Stimulated activated effector memory CD8-positive, alpha-beta T cell treated with anti-CD3 and anti-CD28 coated beads, Interleukin-12 subunit alpha, Interleukin-12 subunit beta, amount 100 ng/mL, for 72 hours (primary cell): Measurements from ENCODE around the gene KATNIP.

ENCODE experiments used
- ATAC-seq: fragments of 150-1000 bp; cut with Tn5 transposase; 2 replicates; pipeline ENCODE4 v1.10.0; 2021
- DNase-seq, 2 donors: peaks; one replicate each; pipeline ENCODE4 v3.0.0; 2021 to 2022; ENCODE audit warnings: low spot score in 2 of 2
- H3K27ac Mint-ChIP-seq: one replicate; pipeline ENCODE4 v1.8.0; 2022; ENCODE audit warnings: mild to moderate bottlenecking, mixed read lengths
- H3K36me3 Mint-ChIP-seq: one replicate; pipeline ENCODE4 v1.8.0; 2022; ENCODE audit warnings: mild to moderate bottlenecking, mixed read lengths
- H3K4me1 Mint-ChIP-seq: one replicate; pipeline ENCODE4 v1.8.0; 2022; ENCODE audit warnings: mixed read lengths
- H3K4me3 Mint-ChIP-seq: one replicate; pipeline ENCODE4 v1.8.0; 2022; ENCODE audit warnings: mild to moderate bottlenecking, mixed read lengths
- H3K9me3 Mint-ChIP-seq: one replicate; pipeline ENCODE4 v1.8.0; 2022; ENCODE audit warnings: mixed read lengths

Gene KATNIP

DNA sequence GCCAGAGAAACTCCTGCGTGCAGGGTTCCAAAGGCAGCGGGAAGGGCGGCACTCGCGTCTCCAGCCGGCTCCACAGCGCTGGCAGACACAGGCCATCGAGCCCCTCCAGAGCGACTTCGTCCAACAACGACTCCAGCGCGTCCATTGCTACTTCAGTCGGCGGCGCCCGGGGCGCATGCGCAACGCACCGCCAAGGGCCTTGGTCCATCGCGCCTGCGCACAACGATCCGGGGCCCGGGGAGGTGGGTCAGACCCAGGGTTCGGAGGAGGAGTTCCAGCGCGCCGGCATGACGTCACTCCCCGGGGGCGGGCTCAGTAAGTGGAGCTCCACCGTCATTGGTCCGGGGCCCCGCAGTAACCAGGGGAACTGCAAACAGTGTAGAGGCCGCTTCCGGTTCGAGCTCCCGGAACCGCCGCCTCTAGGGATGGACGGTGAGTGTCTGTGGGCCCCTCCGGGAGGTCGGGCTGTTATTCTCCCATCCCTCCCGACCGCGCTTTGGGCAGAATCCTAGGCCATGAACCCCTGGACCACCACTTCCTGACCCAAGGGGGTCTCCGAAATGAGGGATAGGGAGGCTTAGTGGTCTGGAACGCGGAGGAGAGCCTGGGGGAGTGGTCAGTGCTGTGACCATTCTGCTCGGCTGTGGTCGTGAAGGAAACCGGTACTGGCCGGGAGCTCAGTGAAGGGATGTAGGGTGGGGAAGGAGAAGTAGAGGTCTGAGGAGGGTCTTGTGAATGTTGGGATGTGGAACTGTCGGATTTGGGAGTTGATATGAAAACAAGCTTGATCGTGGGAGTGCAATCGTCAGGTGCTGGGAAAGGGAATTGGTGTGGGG, at the start of gene KATNIP, which contains the start of gene GTF3C1:
Gene KATNIP (plus strand): TSS at position 399 of the 836 bp plus-strand sequence. CDS start 27 bp downstream, at position 426.
Gene GTF3C1 (minus strand): TSS at position 168 of the 836 bp plus-strand sequence. CDS start 23 bp downstream, at position 145.
- H3K4me3 Mint-ChIP-seq = peak within 1 kb of the TSS; percentile 98
- peaks cover 50% of the 10 kb centered on the region for H3K4me1 Mint-ChIP-seq
- H3K27ac Mint-ChIP-seq = peak within 1 kb of the TSS; percentile 100
- H3K9me3 Mint-ChIP-seq = no peaks in the 10 kb centered on the region
- ATAC-seq (peak; percentile 97), DNase-seq (peak; percentile 100)
- H3K36me3 Mint-ChIP-seq = peaks cover 20% of the 10 kb centered on the region

GRCh38 chr16:27500801-27501200, 49.1 kb upstream of the KATNIP start:
- peaks cover 95% of the 10 kb centered on the region for H3K36me3 Mint-ChIP-seq
- H3K4me3 Mint-ChIP-seq = no peak overlapping the region
- DNase-seq (no peak), ATAC-seq (no peak)
- H3K27ac Mint-ChIP-seq = no peak overlapping the region
- no peaks in the 10 kb centered on the region for H3K9me3 Mint-ChIP-seq
- peaks cover 15% of the 10 kb centered on the region for H3K4me1 Mint-ChIP-seq

DNA sequence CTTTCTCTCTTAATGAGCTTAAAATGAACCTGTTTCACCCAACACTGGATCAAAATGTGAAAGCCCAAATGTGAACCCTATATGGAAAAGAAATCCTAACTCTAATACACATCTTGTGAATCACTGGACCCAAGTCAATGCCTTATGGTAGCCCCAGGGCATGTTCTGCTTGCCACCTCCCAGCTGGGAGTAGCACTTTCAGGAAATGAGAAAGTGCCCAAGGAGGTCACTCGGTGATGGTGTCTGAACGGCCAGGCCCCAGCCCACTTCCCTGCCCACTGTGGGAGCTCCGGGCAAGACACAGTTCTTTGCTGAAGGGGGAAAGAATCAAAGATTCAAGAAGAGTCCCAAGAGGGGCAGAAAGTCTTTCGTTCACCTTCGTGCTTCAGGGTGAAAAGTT, 46.3 kb upstream of the KATNIP start:
- no peak for ATAC-seq
- H3K4me3 Mint-ChIP-seq = no peak overlapping the region
- peaks cover 3% of the 10 kb centered on the region for H3K4me1 Mint-ChIP-seq
- peaks cover 97% of the 10 kb centered on the region for H3K36me3 Mint-ChIP-seq
- H3K9me3 Mint-ChIP-seq = no peaks in the 10 kb centered on the region
- H3K27ac Mint-ChIP-seq = no peak overlapping the region
- no peak for DNase-seq

DNA sequence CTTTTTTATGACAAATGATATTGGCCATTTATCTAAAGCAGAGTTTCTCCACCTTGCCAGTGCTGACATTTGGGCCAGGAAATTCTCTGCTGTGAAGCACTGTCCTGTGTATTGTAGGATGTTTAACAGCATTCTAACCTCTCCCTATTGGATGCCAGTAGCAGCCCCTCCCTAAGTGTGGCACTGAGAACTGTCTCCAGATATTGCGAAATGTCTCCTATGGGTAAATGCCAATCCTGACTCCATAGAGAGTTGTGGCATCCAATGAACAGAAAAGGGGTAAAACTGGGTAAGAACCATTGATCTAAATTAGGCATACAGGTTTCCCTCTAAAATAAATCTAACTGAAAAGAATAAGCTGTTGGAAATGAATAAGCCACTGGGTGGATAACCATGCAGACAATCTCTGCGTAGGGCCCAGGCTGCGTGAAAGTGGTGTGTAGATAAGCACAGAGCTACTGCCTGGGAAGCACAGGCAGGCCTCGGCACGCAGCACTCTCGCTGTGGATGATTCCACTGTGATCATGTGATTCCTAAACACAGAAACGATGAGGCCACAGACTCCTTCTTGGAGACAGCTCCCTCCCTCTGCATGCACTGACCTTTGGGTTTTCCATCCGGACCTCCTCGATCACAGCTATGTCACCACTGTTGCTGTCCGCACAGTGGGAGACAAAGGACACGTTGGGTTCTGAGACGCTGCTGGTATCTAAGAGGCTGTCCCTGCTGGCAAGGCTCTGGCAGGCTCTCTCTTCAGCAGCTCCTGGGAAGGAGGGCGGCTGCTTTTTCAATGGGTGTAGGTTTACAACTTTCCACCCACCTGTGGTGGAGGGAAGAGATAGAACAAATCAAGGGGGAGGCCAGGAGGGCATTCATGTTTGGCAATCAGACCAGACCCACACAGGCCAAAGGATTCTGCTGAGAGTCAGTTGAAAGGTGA, 44.4 kb upstream of the KATNIP start:
- no peak for DNase-seq
- Mint-ChIP-seq H3K27ac (peak overlapping the region; percentile 14), H3K4me3 (no peak overlapping the region), H3K4me1 (no peaks in the 10 kb centered on the region), H3K9me3 (no peaks in the 10 kb centered on the region), H3K36me3 (peaks cover 96% of the 10 kb centered on the region)
- no peak for ATAC-seq

DNA sequence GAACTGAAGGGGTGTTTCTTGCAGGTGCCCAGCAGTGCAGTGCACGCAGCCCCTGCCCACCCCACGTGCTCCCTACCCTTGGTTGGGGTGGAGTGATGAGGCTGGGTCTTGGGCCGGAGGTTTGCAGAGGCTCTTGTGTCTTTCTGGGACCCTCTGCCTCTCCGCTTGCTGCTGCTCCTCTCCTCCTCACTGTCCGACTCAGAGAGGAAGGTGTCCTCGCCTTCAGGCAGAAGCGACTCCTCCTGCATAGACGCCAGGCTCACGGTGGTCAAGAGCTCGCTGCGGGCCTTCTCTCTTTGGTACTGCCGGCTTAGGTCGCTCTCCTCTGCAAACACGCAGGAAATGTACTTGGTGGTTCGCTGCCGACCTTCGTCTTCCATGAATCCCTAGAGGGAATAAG, 43.2 kb upstream of the KATNIP start:
- no peak for DNase-seq
- H3K36me3 Mint-ChIP-seq = peaks cover 96% of the 10 kb centered on the region
- no peak overlapping the region for H3K4me3 Mint-ChIP-seq
- no peaks in the 10 kb centered on the region for H3K9me3 Mint-ChIP-seq
- no peaks in the 10 kb centered on the region for H3K4me1 Mint-ChIP-seq
- peak overlapping the region; percentile 29 for H3K27ac Mint-ChIP-seq
- no peak for ATAC-seq

DNA sequence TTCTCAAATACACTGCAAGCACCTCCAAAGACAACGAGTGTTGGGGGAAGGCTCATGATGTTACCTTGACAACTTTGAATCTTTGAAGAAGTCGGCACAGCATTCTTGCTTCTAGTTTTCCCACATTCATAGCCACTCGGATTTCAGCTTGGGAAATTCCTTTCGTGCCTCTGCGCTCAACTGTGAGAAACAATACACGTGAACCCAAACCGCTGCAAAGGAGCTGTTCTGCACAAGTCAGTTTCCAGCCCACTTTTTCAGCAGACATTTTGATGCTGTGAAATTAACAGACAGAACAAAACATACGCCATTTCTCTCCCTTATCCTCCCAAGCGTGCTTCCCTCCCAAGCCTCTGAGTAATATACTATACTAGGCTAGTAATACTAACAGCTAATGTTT, 41.5 kb upstream of the KATNIP start:
- Mint-ChIP-seq H3K9me3 (no peaks in the 10 kb centered on the region), H3K36me3 (peaks cover 81% of the 10 kb centered on the region), H3K4me3 (no peak overlapping the region), H3K4me1 (no peaks in the 10 kb centered on the region), H3K27ac (no peak overlapping the region)
- DNase-seq (no peak), ATAC-seq (no peak)

GRCh38 chr16:27511657-27512448, 38.1 kb upstream of the KATNIP start:
- H3K4me3 Mint-ChIP-seq = no peak overlapping the region
- H3K27ac Mint-ChIP-seq = peak overlapping the region; percentile 34
- peaks cover 5% of the 10 kb centered on the region for H3K4me1 Mint-ChIP-seq
- H3K36me3 Mint-ChIP-seq = peaks cover 65% of the 10 kb centered on the region
- DNase-seq (no peak), ATAC-seq (no peak)
- no peaks in the 10 kb centered on the region for H3K9me3 Mint-ChIP-seq

- Mint-ChIP-seq H3K36me3 (peaks cover 43% of the 10 kb centered on the region), H3K4me1 (peaks cover 5% of the 10 kb centered on the region), H3K4me3 (no peak overlapping the region), H3K9me3 (no peaks in the 10 kb centered on the region), H3K27ac (peak overlapping the region; percentile 81)
- DNase-seq = no peak
- no peak for ATAC-seq
Observed at GRCh38 chr16:27514806-27515205, 35.1 kb upstream of the KATNIP start.

DNA sequence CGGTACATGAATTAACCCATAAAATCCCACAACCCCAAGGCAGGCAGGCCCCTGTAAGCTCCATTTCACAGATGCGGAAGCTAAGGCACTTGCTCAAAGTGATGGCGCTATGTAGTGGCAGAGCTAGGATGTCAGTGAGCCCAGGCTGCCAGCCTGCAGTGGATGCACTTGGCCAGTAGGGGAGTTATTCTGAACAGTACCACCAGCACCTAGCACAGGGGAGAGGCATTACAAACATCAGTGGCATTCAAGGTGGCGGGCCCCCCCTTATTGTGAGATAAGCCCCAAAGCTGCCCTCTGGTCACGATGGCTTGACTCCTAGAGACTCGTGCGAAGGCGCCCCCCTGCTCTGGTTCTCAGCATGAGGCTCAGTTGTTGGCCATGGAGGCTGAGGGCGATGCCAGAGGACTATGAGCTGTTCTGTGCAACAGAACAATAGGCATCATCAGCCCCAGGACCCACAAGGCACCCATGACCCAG, 34.0 kb upstream of the KATNIP start:
- H3K27ac Mint-ChIP-seq = peak overlapping the region; percentile 81

GRCh38 chr16:27516365-27516764, 33.6 kb upstream of the KATNIP start:
- Mint-ChIP-seq H3K36me3 (peaks cover 28% of the 10 kb centered on the region), H3K27ac (peak overlapping the region; percentile 35), H3K9me3 (no peaks in the 10 kb centered on the region), H3K4me1 (peaks cover 9% of the 10 kb centered on the region), H3K4me3 (no peak overlapping the region)
- DNase-seq (no peak), ATAC-seq (no peak)

More for the DNA sequence above, 34.0 kb upstream of the KATNIP start:
- Mint-ChIP-seq H3K4me3 (no peak overlapping the region), H3K36me3 (peaks cover 33% of the 10 kb centered on the region), H3K4me1 (peaks cover 5% of the 10 kb centered on the region), H3K9me3 (no peaks in the 10 kb centered on the region)
- ATAC-seq (peak; percentile 69), DNase-seq (peak; percentile 5 to 61)

DNA sequence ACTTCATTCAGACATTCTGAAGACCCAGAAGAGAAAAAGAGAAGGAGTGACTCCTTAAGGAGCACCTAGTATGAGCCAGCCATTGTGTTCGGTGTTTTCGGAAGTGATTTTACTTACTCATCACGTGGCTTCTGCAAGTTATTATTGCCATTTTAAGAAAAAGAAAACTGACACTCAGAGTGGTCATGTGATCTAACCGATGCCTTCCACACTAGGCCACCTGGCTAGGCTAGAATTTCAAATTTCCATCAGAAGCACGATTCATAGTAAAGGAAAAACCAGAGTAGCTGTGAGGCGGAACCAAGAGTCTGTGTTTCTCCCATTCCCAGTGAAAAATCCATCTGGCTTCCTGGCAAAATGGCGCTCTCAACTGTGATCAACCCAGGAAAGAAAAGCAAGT, 32.3 kb upstream of the KATNIP start:
- Mint-ChIP-seq H3K36me3 (peaks cover 29% of the 10 kb centered on the region), H3K4me1 (peaks cover 19% of the 10 kb centered on the region), H3K27ac (no peak overlapping the region), H3K9me3 (no peaks in the 10 kb centered on the region), H3K4me3 (no peak overlapping the region)
- ATAC-seq (no peak), DNase-seq (no peak)

DNA sequence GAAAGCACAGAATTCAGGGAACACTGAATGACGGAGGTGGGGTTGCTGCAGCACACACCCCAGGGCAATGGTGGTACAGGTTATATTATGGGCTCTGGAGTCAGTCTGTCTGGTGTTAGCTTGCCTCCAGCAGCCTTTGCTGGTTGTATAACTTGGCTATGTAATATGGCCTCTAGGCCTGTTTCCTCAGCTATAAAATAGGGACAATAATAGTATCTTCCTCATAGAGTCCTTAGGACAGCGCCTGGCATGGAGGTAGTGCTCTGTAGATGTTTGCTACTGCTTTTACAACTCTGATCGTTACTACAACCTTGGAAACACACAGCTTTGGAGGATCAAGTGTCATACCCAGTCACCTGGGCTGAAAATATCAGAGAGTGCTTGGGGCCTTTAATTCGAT, 31.7 kb upstream of the KATNIP start:
- Mint-ChIP-seq H3K27ac (no peak overlapping the region), H3K4me1 (peaks cover 19% of the 10 kb centered on the region), H3K4me3 (no peak overlapping the region), H3K36me3 (peaks cover 34% of the 10 kb centered on the region), H3K9me3 (no peaks in the 10 kb centered on the region)
- no peak for DNase-seq
- ATAC-seq = no peak

GRCh38 chr16:27520982-27521673, 28.8 kb upstream of the KATNIP start:
- Mint-ChIP-seq H3K4me1 (peaks cover 14% of the 10 kb centered on the region), H3K9me3 (no peaks in the 10 kb centered on the region), H3K27ac (peak overlapping the region; percentile 63), H3K36me3 (peaks cover 46% of the 10 kb centered on the region), H3K4me3 (no peak overlapping the region)
- no peak for DNase-seq
- ATAC-seq = no peak

DNA sequence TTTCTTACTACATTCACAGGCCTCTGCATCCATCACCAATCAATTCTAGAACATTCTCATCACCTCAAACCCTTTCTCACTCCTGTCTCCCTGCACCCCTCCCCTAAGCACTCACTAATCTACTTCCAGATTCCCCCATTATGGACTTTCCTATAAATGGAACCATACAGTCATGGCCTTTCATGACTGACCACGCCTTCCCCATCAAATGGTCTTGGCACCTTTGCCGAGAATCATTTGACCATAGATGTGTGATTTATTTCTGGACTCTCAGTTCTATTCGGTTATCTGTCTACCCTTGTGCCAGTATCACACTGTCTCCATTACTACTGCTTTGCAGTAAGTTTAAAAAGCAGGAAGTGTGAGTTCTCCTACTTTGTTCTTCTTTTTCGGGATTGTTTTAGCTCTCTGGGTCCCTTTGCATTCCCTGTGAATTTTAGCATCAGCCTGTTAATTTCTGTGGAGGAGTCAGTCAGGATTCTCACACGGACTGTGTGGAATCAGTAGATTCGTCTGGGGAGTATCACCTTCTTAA, 27.7 kb upstream of the KATNIP start:
- no peak for DNase-seq
- no peaks in the 10 kb centered on the region for H3K9me3 Mint-ChIP-seq
- no peak for ATAC-seq
- peak overlapping the region; percentile 63 for H3K27ac Mint-ChIP-seq
- H3K36me3 Mint-ChIP-seq = peaks cover 48% of the 10 kb centered on the region
- H3K4me1 Mint-ChIP-seq = peaks cover 14% of the 10 kb centered on the region
- no peak overlapping the region for H3K4me3 Mint-ChIP-seq
